HTERT RPE-1 (cell line): ENCODE measurements around the gene TBC1D20.
"Not testable (repeated sequence)": the region's sequence is repeated elsewhere in the genome, so short reads cannot be mapped to it uniquely, and the experiment has no call there.

Experiments
- in situ Hi-C: fragments of 300-500 bp; cut with MboI; formaldehyde crosslinking; loops from 4 replicates; pipeline ENCODE4 v1.14.3; 2020; ENCODE audit warnings: low sequenced_read_pairs

The TBC1D20 gene

GRCh38 chr20:476561-477249 is 14.4 kb upstream of the TBC1D20 start:
- in situ Hi-C loops: not testable (repeated sequence)

GRCh38 chr20:475463-476357 is 13.4 kb upstream of the TBC1D20 start:
- in situ Hi-C loops: no loop called here

- in situ Hi-C loops: no loop called here
These were observed 12.2 kb upstream of the TBC1D20 start for GRCh38 chr20:474581-474980.

GRCh38 chr20:472889-473292 is 10.6 kb upstream of the TBC1D20 start:
- in situ Hi-C loops: no loop called here

DNA sequence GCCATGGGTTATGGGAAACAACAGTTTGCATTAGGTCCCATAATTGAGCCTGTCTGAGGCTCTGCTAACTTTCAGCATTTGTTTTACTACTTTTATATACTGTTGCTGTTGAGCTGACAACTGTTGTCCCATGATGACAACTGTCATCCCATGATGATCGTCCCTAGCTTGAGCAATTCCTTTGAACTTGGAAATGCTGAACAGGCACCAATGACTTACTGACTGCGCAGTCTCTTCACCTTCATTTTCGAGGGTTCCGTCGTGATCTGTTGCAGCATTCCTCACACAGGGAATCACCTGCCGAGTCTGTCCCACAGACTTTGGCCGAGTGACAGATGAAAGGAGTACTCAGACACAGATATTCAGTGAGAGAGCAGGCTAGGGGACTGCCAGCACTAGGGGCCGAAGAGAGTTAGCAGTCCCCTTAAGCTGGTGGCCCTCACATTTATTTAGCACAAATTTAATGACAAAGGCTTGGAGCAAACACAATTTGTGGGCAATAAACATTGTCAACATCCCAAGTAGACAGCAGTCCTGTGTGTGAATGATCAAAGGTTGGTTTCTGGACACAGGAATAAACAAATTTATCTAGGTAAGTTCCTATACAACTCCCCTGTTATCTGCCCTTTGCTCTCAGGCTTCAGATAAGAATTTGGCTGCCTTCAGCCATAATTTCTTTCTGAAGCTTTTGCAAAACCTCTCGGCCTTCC is 10.0 kb upstream of the TBC1D20 start:
- in situ Hi-C loops: no loop called here

- in situ Hi-C loops: no loop called here
These were observed 7.6 kb upstream of the TBC1D20 start for GRCh38 chr20:469746-470490.

DNA sequence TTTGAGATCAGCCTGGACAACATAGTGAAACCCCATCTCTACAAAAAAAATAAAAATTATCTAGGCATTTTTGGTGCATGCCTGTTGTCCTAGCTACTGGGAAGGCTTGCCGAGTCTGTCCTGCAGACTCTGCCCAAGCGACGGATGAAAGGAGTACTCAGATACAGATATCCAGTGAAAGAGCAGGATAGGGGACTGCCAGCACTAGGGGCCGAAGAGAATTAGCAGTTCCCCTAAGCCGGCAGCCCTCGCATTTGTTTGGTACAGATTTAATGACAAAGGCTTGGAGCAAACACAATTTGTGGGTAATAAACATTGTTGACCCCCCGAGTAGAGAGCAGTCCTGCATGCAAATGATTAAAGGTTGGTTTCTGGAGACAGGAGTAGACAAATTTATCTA is 5.4 kb upstream of the TBC1D20 start:
- in situ Hi-C loops: no loop called here

- in situ Hi-C loops: no loop called here
These were observed 807 bp downstream of the TBC1D20 start for GRCh38 chr20:461254-462198.

DNA sequence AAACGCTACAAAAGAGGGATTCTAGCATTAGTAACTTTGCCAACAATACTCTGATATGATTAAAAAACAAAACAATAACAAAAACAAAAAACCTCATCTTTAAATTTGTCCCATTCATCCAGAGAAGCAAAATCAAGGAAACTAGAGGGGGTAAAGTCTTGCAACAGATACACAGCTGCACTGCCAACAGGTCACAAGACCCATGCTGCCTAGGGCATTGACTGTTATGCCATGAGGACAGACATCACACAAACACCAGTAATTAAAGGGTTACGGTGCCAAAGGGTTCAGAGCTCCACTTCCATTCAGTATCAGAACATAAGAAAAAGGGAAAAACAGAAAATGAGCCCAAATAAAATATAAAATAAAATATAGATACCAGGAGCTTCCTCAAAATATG is 1.6 kb downstream of the TBC1D20 start:
- in situ Hi-C loops: no loop called here

DNA sequence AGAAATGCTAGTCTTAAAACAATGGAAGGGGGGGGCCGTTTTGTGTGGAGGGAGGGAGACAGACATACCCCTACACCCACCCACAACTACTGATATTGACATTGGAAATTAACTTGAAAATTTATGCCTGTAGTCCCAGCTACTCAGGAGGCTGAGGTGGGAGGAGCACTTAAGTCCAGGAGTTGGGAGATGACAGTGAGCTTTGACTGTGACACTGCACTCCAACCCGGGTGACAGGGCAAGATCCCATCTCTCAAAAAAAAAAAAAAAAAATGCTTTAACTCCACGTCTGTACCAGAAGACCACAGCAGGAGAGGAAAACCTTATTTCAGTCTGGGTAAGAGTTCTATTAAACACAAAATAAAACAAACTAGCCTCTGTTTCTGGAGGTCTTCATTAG is 2.2 kb downstream of the TBC1D20 start:
- in situ Hi-C loops: no loop called here

- in situ Hi-C loops: no loop called here
These were observed 3.6 kb downstream of the TBC1D20 start for GRCh38 chr20:458776-459175.

DNA sequence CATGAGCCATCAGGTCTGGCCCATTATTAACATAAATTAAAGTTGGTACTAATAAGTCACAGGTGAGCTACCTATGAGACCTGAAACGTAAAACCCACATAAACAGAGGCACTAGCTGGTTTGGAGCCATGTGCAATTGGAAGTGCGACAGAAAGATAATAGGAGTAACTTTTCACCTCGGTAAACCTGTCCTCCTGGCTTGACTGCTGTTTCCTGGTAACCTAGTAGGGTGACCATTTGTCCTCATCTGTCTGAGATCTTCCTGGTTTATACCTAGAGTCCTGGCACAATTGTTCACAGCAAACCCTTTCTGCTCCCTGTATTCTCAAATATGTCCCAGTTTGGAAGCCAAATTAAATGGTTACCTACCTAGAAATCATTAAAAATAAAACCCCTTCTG is 7.4 kb downstream of the TBC1D20 start:
- in situ Hi-C loops: no loop called here

DNA sequence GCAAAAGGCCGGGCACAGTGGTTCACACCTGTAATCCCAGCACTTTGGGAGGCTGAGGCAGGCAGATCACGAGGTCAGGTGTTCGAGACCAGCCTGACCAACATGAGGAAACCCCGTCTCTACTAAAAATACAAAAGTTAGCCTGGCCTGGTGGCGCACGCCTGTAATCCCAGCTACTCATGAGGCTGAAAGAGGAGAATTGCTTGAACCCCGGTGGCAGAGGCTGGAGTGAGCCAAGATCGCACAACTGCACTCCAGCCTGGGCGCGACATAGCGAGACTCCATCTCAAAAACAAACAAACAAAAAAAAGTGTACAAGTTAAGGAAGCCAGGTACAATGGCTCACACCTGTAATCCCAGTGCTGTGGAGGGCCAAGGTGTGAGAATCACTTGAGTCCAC is 10.3 kb downstream of the TBC1D20 start:
- in situ Hi-C loops: not testable (repeated sequence)

GRCh38 chr20:445514-446336 is 16.6 kb downstream of the TBC1D20 start:
- in situ Hi-C loops: no loop called here

GRCh38 chr20:444862-445426 is 17.4 kb downstream of the TBC1D20 start:
- in situ Hi-C loops: no loop called here

GRCh38 chr20:444117-444516 is 18.2 kb downstream of the TBC1D20 start:
- in situ Hi-C loops: no loop called here

DNA sequence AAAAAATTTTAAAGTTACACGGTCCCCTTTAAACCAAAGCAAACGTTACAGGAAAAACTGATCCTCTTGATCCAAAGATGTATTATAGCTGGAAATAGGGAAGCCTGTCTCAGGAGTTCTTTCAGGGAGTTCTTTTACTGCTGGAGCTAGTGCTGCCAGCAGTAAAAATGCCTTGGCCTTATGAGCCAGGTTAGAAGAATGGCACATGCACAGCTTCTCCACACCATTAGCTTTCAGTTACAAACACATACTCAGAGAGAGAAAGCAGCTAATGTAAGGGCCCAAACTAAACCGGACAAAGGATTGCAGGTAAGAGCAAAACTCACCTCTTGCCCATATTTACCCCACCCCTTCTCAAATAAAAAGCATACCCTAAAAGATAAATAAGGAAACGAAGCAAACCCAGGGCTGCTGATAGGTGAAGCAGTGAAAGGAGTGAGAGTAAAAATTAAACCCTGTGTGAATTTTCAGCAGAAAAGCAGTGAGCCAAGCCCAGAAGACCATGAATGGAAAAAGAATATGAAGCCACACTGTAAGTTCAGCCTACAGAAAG is 19.0 kb downstream of the TBC1D20 start:
- in situ Hi-C loops: no loop called here

- in situ Hi-C loops: no loop called here
These were observed 21.7 kb downstream of the TBC1D20 start for GRCh38 chr20:440636-441035.
